HFFc6 (cell line): ENCODE measurements around the gene RITA1. TPM values are rescaled to one million over a fixed set of nuclear protein-coding genes. Genes with fewer than 3 reads are reported as not detected.

Experiments
- DNase-seq: peaks from one replicate; pipeline ENCODE4 v3.0.0-alpha.2; 2018
- H3K27ac Mint-ChIP-seq: 2 replicates; pipeline ENCODE4 v1.8.0; 2020; ENCODE audit warnings: mild to moderate bottlenecking, mixed read lengths
- H3K27me3 Mint-ChIP-seq: 2 replicates; pipeline ENCODE4 v1.8.0; 2021; ENCODE audit warnings: mild to moderate bottlenecking, moderate library complexity, mixed read lengths; ENCODE audit not compliant: insufficient read depth
- H3K36me3 Mint-ChIP-seq: 2 replicates; pipeline ENCODE4 v1.8.0; 2021; ENCODE audit warnings: low read depth, mixed read lengths
- H3K4me1 Mint-ChIP-seq: 2 replicates; pipeline ENCODE4 v1.8.0; 2020; ENCODE audit warnings: low read depth, mixed read lengths
- H3K4me3 Mint-ChIP-seq: 2 replicates; pipeline ENCODE4 v1.8.0; 2020; ENCODE audit warnings: mild to moderate bottlenecking, moderate library complexity, mixed read lengths
- H3K9me3 Mint-ChIP-seq: 2 replicates; pipeline ENCODE4 v1.8.0; 2020; ENCODE audit warnings: mild to moderate bottlenecking, mixed read lengths
- total RNA-seq, 6 experiments: library from RNA; stranded (reverse); fragmentation: NEBNext Ultra II Directional; extraction: Animal tissue kit (Norgen Biotek cat#: 25700); gene quantifications; 2 replicates in 1 of 6; 3 replicates in 5 of 6; pipeline ENCODE4 v1.2.3, GENCODE V29; 2021
- TF ChIP-seq, protein P1 (sequence below): fragments of 200-600 bp; sonication (generic); IDR thresholded peaks from 2 replicates; pipeline ENCODE4 v1.5.0; 2021; ENCODE audit warnings: antibody characterized with exemption, mild to moderate bottlenecking

The RITA1 gene
- total RNA-seq, 6 experiments from 2014 or later = 18.0 to 20.9 (median 18.7) TPM

DNA sequence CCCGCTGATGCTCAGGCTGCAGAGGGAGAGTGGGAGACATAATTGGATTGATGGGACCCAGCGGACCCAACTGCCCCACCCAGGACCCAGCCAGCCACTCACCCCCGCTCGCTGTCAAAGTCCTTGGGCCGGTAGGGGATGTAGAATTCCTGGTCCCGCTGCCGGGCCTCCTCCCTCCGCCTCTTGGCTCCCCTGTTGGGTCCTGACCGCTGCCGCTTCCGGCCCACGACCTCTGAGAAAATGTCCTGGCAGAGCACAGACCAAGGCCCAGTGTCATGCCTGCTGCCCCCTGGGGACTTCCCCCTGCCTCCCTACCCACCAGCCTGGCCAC is 22.5 kb upstream of the RITA1 start:
- no peaks in the 10 kb centered on the region for H3K9me3 Mint-ChIP-seq
- peaks cover 12% of the 10 kb centered on the region for H3K4me1 Mint-ChIP-seq
- TF ChIP-seq, protein P1, sequence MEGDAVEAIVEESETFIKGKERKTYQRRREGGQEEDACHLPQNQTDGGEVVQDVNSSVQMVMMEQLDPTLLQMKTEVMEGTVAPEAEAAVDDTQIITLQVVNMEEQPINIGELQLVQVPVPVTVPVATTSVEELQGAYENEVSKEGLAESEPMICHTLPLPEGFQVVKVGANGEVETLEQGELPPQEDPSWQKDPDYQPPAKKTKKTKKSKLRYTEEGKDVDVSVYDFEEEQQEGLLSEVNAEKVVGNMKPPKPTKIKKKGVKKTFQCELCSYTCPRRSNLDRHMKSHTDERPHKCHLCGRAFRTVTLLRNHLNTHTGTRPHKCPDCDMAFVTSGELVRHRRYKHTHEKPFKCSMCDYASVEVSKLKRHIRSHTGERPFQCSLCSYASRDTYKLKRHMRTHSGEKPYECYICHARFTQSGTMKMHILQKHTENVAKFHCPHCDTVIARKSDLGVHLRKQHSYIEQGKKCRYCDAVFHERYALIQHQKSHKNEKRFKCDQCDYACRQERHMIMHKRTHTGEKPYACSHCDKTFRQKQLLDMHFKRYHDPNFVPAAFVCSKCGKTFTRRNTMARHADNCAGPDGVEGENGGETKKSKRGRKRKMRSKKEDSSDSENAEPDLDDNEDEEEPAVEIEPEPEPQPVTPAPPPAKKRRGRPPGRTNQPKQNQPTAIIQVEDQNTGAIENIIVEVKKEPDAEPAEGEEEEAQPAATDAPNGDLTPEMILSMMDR = no peak
- no peak overlapping the region for H3K4me3 Mint-ChIP-seq
- DNase-seq = no peak
- peaks cover 17% of the 10 kb centered on the region for H3K36me3 Mint-ChIP-seq
- H3K27me3 Mint-ChIP-seq = peaks cover 2% of the 10 kb centered on the region; the same call in 1 of the 2 replicates
- H3K27ac Mint-ChIP-seq = no peak overlapping the region

DNA sequence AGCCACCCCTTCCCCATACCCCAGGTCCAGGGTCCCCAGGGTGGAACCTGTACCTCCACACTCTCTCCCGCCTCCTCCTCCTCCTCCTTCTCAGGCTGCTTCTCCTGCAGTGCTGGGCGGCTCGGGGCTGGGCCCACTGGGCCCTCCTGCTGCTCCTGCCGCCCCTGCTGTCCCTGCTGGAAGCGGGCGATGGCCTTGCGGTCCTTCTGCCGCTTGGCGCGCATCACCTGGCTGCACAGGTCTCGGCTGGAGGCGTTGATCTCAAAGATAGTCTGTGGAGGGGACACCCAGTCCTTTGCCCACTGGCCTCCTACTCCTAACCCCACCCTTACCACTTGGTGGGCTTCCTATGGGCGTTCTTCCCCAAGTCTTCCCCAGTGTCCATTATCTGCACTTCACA is 21.5 kb upstream of the RITA1 start:
- no peaks in the 10 kb centered on the region for H3K9me3 Mint-ChIP-seq
- TF ChIP-seq, protein P1 = no peak
- peaks cover 2% of the 10 kb centered on the region; the same call in 1 of the 2 replicates for H3K27me3 Mint-ChIP-seq
- H3K4me3 Mint-ChIP-seq = no peak overlapping the region
- no peak overlapping the region for H3K27ac Mint-ChIP-seq
- H3K4me1 Mint-ChIP-seq = peaks cover 12% of the 10 kb centered on the region
- DNase-seq = no peak
- peaks cover 17% of the 10 kb centered on the region for H3K36me3 Mint-ChIP-seq

DNA sequence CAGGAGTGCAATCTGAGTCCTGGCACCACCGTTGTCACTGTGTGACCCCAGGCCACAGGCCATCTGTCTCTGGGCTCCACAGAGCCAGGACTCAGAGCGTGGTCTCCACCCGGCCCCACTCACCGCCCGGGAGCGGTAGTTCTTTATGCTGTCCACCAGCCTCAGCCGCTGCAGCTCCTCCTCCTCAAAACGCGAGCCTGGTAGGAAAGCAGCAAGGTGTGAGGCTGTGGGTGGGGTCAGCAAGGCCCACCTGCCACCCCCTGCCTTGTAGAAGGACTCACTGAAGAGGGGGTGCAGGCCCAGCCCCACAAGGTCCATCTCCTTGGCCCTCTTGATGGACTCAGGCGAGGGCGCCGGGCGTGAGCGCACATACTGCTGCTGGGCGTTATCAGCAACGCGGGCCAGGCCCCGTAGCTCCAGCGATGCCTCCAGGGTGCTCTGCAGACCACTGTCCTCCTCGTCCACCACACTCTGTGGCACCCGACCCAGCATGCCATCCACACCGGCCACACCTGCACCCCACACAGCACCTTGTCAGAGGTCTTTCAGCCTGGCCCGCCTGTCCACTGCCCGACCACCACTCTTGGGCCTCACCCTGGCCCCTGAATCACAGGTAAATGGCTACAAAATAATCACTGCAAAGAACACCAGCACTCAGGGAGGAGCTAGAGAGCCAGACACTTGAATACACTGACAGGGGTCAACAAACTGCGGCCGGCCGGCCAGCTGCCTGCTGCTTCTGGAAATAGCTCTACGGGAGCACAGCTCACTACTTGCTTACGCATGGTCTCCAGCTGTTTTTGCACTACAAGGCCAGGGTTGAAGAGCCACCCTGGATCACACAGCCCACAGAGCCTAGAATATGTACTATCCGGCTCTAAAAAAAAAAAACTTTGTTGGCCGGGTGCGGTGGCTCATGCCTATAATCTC is 19.7 kb upstream of the RITA1 start:
- no peak for DNase-seq
- peaks cover 2% of the 10 kb centered on the region; the same call in 1 of the 2 replicates for H3K27me3 Mint-ChIP-seq
- TF ChIP-seq, protein P1 = no peak
- no peak overlapping the region for H3K27ac Mint-ChIP-seq
- H3K4me1 Mint-ChIP-seq = peaks cover 12% of the 10 kb centered on the region
- peaks cover 21% of the 10 kb centered on the region for H3K36me3 Mint-ChIP-seq
- no peaks in the 10 kb centered on the region for H3K9me3 Mint-ChIP-seq
- no peak overlapping the region for H3K4me3 Mint-ChIP-seq

DNA sequence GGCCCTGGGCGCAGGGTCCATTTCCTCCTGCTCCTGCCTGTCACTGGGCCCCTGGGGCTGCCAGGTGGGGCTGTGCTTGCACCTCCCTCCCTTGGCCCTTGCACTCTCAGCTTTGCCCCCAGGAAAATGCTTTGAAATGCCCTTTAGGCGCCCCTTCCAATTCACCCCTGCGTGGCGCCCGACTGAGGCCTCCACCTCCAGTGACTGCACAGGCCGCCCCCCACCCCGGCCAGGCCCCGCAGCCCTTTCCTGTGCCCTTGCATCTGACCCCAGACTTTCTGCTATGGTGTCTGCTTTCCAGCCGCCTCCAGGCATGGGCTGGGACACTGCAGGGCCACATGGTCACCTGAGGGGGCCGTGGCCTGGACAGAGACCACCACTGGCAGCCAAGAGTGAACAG is 17.7 kb upstream of the RITA1 start:
- H3K4me1 Mint-ChIP-seq = peaks cover 2% of the 10 kb centered on the region; the same call in 1 of the 2 replicates
- no peak overlapping the region for H3K4me3 Mint-ChIP-seq
- TF ChIP-seq, protein P1 = no peak
- no peak for DNase-seq
- no peaks in the 10 kb centered on the region for H3K27me3 Mint-ChIP-seq
- H3K27ac Mint-ChIP-seq = no peak overlapping the region
- H3K9me3 Mint-ChIP-seq = no peaks in the 10 kb centered on the region
- H3K36me3 Mint-ChIP-seq = peaks cover 27% of the 10 kb centered on the region

DNA sequence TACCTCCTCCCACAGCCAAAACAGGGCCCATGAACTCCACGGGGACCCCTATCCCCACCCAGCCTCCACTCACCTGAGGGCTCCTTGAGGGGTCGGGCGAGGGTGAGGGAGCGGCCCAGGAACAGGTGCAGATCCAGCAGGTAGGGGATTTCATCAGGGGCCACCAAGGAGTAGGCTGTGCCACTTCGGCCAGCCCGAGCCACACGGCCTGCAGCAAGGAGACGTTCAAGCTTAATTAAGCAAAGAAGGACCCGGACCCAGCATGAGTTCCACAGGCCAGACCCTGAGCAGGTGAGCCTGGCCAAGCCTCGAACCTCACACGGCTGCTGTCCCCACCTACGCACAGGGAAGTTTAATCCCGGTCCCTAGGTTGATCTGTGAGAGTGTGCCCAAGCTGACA is 15.8 kb upstream of the RITA1 start:
- no peak for DNase-seq
- no peak overlapping the region for H3K27ac Mint-ChIP-seq

More for the DNA sequence above, 15.8 kb upstream of the RITA1 start:
- H3K4me1 Mint-ChIP-seq = no peaks in the 10 kb centered on the region
- peaks cover 27% of the 10 kb centered on the region for H3K36me3 Mint-ChIP-seq
- no peaks in the 10 kb centered on the region for H3K9me3 Mint-ChIP-seq
- H3K4me3 Mint-ChIP-seq = no peak overlapping the region
- H3K27me3 Mint-ChIP-seq = no peaks in the 10 kb centered on the region
- TF ChIP-seq, protein P1 = no peak
